ENCODE measurements around the gene UGT1A1. TPM values are rescaled to one million over a fixed set of nuclear protein-coding genes. Genes with fewer than 3 reads are reported as not detected.
"Not testable (repeated sequence)": the region's sequence is repeated elsewhere in the genome, so short reads cannot be mapped to it uniquely, and the experiment has no call there.

UGT1A1 gene
- total RNA-seq, 4 donors from 2014 or later = 4.4 to 11.3 (median 6.9) TPM

DNA sequence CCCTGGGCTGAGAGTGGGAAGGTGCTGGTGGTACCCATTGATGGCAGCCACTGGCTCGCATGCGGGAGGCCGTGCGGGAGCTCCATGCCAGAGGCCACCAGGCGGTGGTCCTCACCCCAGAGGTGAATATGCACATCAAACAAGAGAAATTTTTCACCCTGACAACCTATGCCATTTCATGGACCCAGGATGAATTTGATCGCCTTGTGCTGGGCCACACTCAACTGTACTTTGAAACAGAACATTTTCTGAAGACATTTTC lies 12.9 kb upstream of the UGT1A1 start:
- no peak for DNase-seq
- intact Hi-C loops (cut with DNase I; ENCODE audit: low total_unique reads) = no loop called here
- Histone ChIP-seq H3K27ac (no peak overlapping the region), H3K36me3 (no peaks in the 10 kb centered on the region), H3K4me1 (no peaks in the 10 kb centered on the region), H3K27me3 (no peaks in the 10 kb centered on the region), H3K4me3 (no peak overlapping the region), H3K9me3 (peaks cover 3 to 5% of the 10 kb centered on the region in 2 donors)
- in situ Hi-C loops (cut with MboI; ENCODE audit: low pct_ligation_motif_present in 1 of 4, low pct_unique_long_range_greater_than_20kb in 1 of 4, low sequenced_read_pairs in 3 of 4) = no loop called here
- WGBS, 2 donors (ENCODE audit: low coverage in 1 of 2) = 93% methylated on average over 6 of the region's 6 CpGs; no CpG with 5 or more reads in 1 of the 2 donors
- TF ChIP-seq EP300 (IDR thresholded peaks at IDR 0.05; ENCODE audit: low read depth) (no peak), POLR2A (IDR thresholded peaks at IDR 0.05) (no peak), POLR2AphosphoS5 (IDR thresholded peaks at IDR 0.05) (no peak)
- TF ChIP-seq, protein P1, sequence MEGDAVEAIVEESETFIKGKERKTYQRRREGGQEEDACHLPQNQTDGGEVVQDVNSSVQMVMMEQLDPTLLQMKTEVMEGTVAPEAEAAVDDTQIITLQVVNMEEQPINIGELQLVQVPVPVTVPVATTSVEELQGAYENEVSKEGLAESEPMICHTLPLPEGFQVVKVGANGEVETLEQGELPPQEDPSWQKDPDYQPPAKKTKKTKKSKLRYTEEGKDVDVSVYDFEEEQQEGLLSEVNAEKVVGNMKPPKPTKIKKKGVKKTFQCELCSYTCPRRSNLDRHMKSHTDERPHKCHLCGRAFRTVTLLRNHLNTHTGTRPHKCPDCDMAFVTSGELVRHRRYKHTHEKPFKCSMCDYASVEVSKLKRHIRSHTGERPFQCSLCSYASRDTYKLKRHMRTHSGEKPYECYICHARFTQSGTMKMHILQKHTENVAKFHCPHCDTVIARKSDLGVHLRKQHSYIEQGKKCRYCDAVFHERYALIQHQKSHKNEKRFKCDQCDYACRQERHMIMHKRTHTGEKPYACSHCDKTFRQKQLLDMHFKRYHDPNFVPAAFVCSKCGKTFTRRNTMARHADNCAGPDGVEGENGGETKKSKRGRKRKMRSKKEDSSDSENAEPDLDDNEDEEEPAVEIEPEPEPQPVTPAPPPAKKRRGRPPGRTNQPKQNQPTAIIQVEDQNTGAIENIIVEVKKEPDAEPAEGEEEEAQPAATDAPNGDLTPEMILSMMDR (IDR thresholded peaks at IDR 0.05) = no peak

DNA sequence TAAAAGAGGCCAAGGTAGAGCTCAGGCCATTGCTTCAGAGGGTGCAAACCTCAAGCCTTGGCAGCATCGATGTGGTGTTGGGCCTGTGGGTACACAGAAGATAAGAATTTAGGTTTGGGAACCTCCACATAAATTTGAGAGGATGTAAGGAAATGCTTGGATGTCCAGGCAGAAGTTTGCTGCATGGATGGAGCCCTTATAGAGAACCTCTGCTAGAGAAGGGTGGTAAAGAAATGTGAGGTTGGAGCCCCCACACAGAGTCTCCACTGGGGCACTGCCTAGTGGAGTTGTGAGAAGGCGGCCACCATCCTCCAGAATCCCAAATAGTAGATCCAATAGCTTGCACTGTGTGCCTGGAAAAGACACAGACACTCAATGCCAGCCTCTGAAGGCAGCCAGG lies 9.4 kb upstream of the UGT1A1 start:
- DNase-seq; H3K4me3 ChIP-seq; H3K9me3 ChIP-seq; in situ Hi-C loops (cut with MboI; ENCODE audit: low pct_ligation_motif_present in 1 of 4, low pct_unique_long_range_greater_than_20kb in 1 of 4, low sequenced_read_pairs in 3 of 4); intact Hi-C loops (cut with DNase I; ENCODE audit: low total_unique reads); H3K27ac ChIP-seq; H3K36me3 ChIP-seq; H3K27me3 ChIP-seq; H3K4me1 ChIP-seq: not testable (repeated sequence)
- WGBS, 2 donors (ENCODE audit: low coverage in 1 of 2) = 82% methylated on average over 2 of the region's 2 CpGs; no CpG with 5 or more reads in 1 of the 2 donors

DNA sequence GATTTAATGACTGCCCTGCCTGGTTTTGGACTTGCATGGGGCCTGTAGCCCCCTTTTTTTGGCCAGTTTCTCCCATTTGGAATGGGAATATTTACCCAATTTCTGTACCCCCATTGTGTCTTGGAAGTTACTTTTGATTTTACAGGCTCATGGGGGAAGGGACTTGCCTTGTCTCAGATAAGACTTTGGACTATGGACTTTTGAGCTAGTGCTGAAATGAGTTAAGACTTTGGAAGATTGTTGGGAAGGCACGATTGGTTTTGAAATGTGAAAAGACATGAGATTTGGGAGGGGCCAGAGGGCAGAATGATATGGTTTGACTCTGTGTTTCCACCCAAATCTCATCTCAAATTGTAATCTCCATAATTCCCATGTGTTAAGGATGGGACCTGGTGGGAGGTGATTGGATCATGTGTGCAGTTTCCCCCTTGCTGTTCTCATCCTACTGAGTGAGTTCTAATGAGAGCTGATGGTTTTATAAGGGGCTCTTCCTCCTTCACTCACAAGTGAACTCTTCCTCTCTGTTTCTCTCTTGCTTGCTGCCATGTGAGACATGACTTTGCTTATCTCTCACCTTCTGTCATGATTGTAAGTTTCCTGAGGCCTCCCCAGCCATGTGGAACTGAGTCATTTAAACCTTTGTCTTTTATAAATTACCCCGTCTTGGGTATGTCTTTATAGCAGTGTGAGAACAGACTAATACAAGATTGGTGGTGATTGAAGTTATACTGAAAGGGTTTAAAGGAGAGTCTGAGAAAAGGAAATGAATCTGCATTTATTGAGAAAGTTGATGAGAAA lies 8.7 kb upstream of the UGT1A1 start:
- H3K36me3 ChIP-seq; H3K4me3 ChIP-seq; H3K27me3 ChIP-seq; H3K27ac ChIP-seq; DNase-seq; intact Hi-C loops (cut with DNase I; ENCODE audit: low total_unique reads); H3K9me3 ChIP-seq; in situ Hi-C loops (cut with MboI; ENCODE audit: low pct_ligation_motif_present in 1 of 4, low pct_unique_long_range_greater_than_20kb in 1 of 4, low sequenced_read_pairs in 3 of 4); H3K4me1 ChIP-seq: not testable (repeated sequence)
- 52 to 64% methylated on average over 2 of the region's 2 CpGs for WGBS, 2 donors (ENCODE audit: low coverage in 1 of 2)

DNA sequence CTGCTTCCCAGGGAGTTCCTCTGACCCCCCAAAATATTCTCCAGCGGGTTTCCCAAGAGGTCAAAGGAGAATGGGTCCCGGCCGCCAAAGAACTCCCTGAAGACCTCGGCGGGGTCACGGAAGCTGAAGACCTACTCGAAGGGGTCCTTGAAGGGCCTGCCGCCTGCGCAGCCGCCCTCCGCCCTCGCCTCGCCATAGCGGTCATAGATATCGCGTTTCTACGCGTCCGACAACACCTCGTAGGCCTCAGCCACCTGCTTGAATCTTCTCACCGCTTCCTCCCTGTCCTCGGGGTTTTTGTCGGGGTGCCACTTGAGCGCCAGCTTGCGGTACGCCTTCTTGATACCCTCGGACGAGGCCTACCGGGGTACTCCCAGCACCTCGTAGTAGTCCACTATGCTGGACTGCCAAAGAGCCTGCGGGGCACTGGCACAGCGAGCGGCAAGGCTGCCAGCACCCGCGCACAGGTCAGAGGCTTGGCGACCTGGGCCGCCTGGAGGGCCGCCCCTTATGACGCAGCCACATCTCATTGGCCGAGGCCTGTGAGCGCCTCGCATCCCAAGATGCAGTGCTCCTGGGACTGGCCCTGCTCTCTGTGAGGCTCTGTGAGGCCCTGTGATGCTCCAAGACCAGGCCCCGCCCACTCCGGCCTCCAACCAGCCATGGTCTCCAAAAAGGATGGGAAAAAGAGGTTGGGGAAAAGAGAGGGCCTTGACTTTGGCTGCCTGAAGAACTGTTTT lies 5.0 kb upstream of the UGT1A1 start:
- Histone ChIP-seq H3K4me1 (peaks cover 0 to 22% (median 5%) of the 10 kb centered on the region in 4 donors), H3K36me3 (no peaks in the 10 kb centered on the region), H3K9me3 (peaks cover 3 to 5% of the 10 kb centered on the region in 2 donors), H3K4me3 (no peak overlapping the region), H3K27me3 (no peaks in the 10 kb centered on the region), H3K27ac (no peak overlapping the region)
- WGBS, 2 donors (ENCODE audit: low coverage in 1 of 2) = 82 to 95% methylated on average over 25 to 39 of the region's 44 CpGs
- DNase-seq = no peak
- intact Hi-C loops (cut with DNase I; ENCODE audit: low total_unique reads) (no loop called here), in situ Hi-C loops (cut with MboI; ENCODE audit: low pct_ligation_motif_present in 1 of 4, low pct_unique_long_range_greater_than_20kb in 1 of 4, low sequenced_read_pairs in 3 of 4) (no loop called here)
- TF ChIP-seq EP300 (IDR thresholded peaks at IDR 0.05; ENCODE audit: low read depth) = no peak
- no peak for TF ChIP-seq POLR2A (IDR thresholded peaks at IDR 0.05)
- no peak for TF ChIP-seq POLR2AphosphoS5 (IDR thresholded peaks at IDR 0.05)
- TF ChIP-seq, protein P1 (IDR thresholded peaks at IDR 0.05) = no peak

DNA sequence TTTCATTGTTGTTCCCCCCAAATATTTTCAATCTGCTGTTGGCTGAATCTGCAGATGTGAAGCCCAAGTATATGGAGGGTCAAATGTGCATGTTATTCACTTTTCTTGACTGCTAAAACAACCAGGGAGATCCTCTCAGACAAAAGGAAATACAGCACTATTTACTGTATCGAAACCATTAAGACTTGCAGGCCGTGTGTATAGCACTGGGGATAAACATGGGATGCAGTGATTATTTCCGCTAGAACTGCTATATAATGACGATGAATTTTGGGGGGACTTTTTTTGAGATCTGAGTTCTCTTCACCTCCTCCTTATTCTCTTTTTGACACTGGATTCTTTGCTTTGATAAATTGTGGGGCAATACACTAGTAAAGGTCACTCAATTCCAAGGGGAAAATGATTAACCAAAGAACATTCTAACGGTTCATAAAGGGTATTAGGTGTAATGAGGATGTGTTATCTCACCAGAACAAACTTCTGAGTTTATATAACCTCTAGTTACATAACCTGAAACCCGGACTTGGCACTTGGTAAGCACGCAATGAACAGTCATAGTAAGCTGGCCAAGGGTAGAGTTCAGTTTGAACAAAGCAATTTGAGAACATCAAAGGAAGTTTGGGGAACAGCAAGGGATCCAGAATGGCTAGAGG lies 3.5 kb upstream of the UGT1A1 start:
- no peak overlapping the region for H3K27ac ChIP-seq
- intact Hi-C loops (cut with DNase I; ENCODE audit: low total_unique reads) = no loop called here
- H3K4me1 ChIP-seq = peaks cover 0 to 22% (median 5%) of the 10 kb centered on the region in 4 donors
- no peaks in the 10 kb centered on the region for H3K27me3 ChIP-seq
- H3K9me3 ChIP-seq = no peaks in the 10 kb centered on the region
- no peak for TF ChIP-seq EP300 (IDR thresholded peaks at IDR 0.05; ENCODE audit: low read depth)
- no peak for TF ChIP-seq POLR2AphosphoS5 (IDR thresholded peaks at IDR 0.05)
- TF ChIP-seq, protein P1 (IDR thresholded peaks at IDR 0.05) = no peak
- TF ChIP-seq POLR2A (IDR thresholded peaks at IDR 0.05) = no peak
- WGBS, 2 donors (ENCODE audit: low coverage in 1 of 2) = 35 to 36% methylated on average over 6 to 7 of the region's 7 CpGs
- H3K4me3 ChIP-seq = no peak overlapping the region
- no peaks in the 10 kb centered on the region for H3K36me3 ChIP-seq
- in situ Hi-C loops (cut with MboI; ENCODE audit: low pct_ligation_motif_present in 1 of 4, low pct_unique_long_range_greater_than_20kb in 1 of 4, low sequenced_read_pairs in 3 of 4) = no loop called here
- DNase-seq = no peak

Measured in transverse colon (tissue), 4 donors.